HG03025 (cell line): Measurements from ENCODE around the gene SLCO2A1.

Experiments used
- ATAC-seq: cut with Tn5 transposase; IDR thresholded peaks from one replicate; pipeline ENCODE4 v1.9.1; 2021; ENCODE audit warnings: mild to moderate bottlenecking, moderate library complexity; ENCODE audit not compliant: unreplicated experiment, low FRiP score

Gene SLCO2A1

GRCh38 chr3:133888726-133889340 is 140.9 kb downstream of the SLCO2A1 start:
- no peak for ATAC-seq

GRCh38 chr3:133887803-133888703 is 141.7 kb downstream of the SLCO2A1 start:
- no peak for ATAC-seq

GRCh38 chr3:133887074-133887802 is 142.5 kb downstream of the SLCO2A1 start:
- no peak for ATAC-seq

- ATAC-seq = no peak
Observed at GRCh38 chr3:133886031-133886722, 143.5 kb downstream of the SLCO2A1 start.

- no peak for ATAC-seq
Observed at GRCh38 chr3:133884887-133885711, 144.6 kb downstream of the SLCO2A1 start.

GRCh38 chr3:133884054-133884886 is 145.5 kb downstream of the SLCO2A1 start:
- ATAC-seq = no peak

- ATAC-seq = no peak
Observed at GRCh38 chr3:133883641-133884040, 146.1 kb downstream of the SLCO2A1 start.

GRCh38 chr3:133882986-133883586 is 146.6 kb downstream of the SLCO2A1 start:
- ATAC-seq = no peak

- no peak for ATAC-seq
Observed at GRCh38 chr3:133881939-133882825, 147.5 kb downstream of the SLCO2A1 start.

GRCh38 chr3:133881492-133881891 is 148.2 kb downstream of the SLCO2A1 start:
- ATAC-seq = no peak

- ATAC-seq = no peak
Observed at GRCh38 chr3:133880886-133881455, 148.8 kb downstream of the SLCO2A1 start.

GRCh38 chr3:133880287-133880686 is 149.4 kb downstream of the SLCO2A1 start:
- ATAC-seq = peak; percentile 62

GRCh38 chr3:133878518-133878917 is 151.2 kb downstream of the SLCO2A1 start:
- ATAC-seq = no peak
